ENCODE data around the gene STX16. TPM values are rescaled to one million over a fixed set of nuclear protein-coding genes. Genes with fewer than 3 reads are reported as not detected.

Gene STX16
- total RNA-seq, 1 experiment from 2014 or later: 44.5 TPM

- intact Hi-C loops (cut with micrococcal nuclease; ENCODE audit: unreplicated experiment): no loop called here
- TF ChIP-seq CTCF (conservative IDR thresholded peaks at IDR 0.05; ENCODE audit: low read depth, low read length): no peak
- no peak for TF ChIP-seq EZH2 (IDR thresholded peaks at IDR 0.05; ENCODE audit: borderline replicate concordance, low read depth, low read length, poor library complexity, severe bottlenecking)
- no TSS peak for BruUV-seq (replicated peaks)
- H3K4me3 ChIP-seq (ENCODE audit: low read depth, low read length, poor library complexity, severe bottlenecking): no peak overlapping the region
- peaks cover 12% of the 10 kb centered on the region for H3K4me1 ChIP-seq (ENCODE audit: insufficient read depth, low read length, poor library complexity, severe bottlenecking)
- H3K27me3 ChIP-seq (replicated peaks; ENCODE audit: insufficient read depth, low read depth, low read length, poor library complexity): no peaks in the 10 kb centered on the region
- ChIA-PET CTCF (no interaction called here), POLR2A (ENCODE audit: low non-redundant PET) (no interaction called here)
- H3K27ac ChIP-seq (ENCODE audit: low read depth, low read length, poor library complexity, severe bottlenecking): no peak overlapping the region
- no peaks in the 10 kb centered on the region for H3K36me3 ChIP-seq (ENCODE audit: insufficient read depth, low read length, poor library complexity, severe bottlenecking)
- no peaks in the 10 kb centered on the region for H3K9me3 ChIP-seq (ENCODE audit: low read depth, low read length, poor library complexity, severe bottlenecking)
- no peak for DNase-seq (ENCODE audit: low spot score)
Observed at GRCh38 chr20:58633161-58634053, 17.7 kb upstream of the STX16 start.

- H3K4me3 ChIP-seq (ENCODE audit: low read depth, low read length, poor library complexity, severe bottlenecking): no peak overlapping the region
- TF ChIP-seq EZH2 (IDR thresholded peaks at IDR 0.05; ENCODE audit: borderline replicate concordance, low read depth, low read length, poor library complexity, severe bottlenecking) (no peak), CTCF (conservative IDR thresholded peaks at IDR 0.05; ENCODE audit: low read depth, low read length) (no peak)
- peaks cover 12% of the 10 kb centered on the region for H3K4me1 ChIP-seq (ENCODE audit: insufficient read depth, low read length, poor library complexity, severe bottlenecking)
- ChIA-PET POLR2A (ENCODE audit: low non-redundant PET) (interaction anchor here (0.6 kb wide), 1 partner anchor 398 kb away, joined by 7 read pairs; no protein-coding TSS in a partner anchor), CTCF (no interaction called here)
- no peak overlapping the region for H3K27ac ChIP-seq (ENCODE audit: low read depth, low read length, poor library complexity, severe bottlenecking)
- DNase-seq (ENCODE audit: low spot score): no peak
- no peaks in the 10 kb centered on the region for H3K36me3 ChIP-seq (ENCODE audit: insufficient read depth, low read length, poor library complexity, severe bottlenecking)
- no peaks in the 10 kb centered on the region for H3K27me3 ChIP-seq (replicated peaks; ENCODE audit: insufficient read depth, low read depth, low read length, poor library complexity)
- no peaks in the 10 kb centered on the region for H3K9me3 ChIP-seq (ENCODE audit: low read depth, low read length, poor library complexity, severe bottlenecking)
- intact Hi-C loops (cut with micrococcal nuclease; ENCODE audit: unreplicated experiment): no loop called here
- BruUV-seq (replicated peaks): no TSS peak
Observed at GRCh38 chr20:58634059-58634458, 17.0 kb upstream of the STX16 start.

- no peak for TF ChIP-seq EZH2 (IDR thresholded peaks at IDR 0.05; ENCODE audit: borderline replicate concordance, low read depth, low read length, poor library complexity, severe bottlenecking)
- no peak for TF ChIP-seq CTCF (conservative IDR thresholded peaks at IDR 0.05; ENCODE audit: low read depth, low read length)
- ChIA-PET CTCF (no interaction called here), POLR2A (ENCODE audit: low non-redundant PET) (interaction anchor here (0.6 kb wide), 1 partner anchor 398 kb away, joined by 7 read pairs; no protein-coding TSS in a partner anchor)
- H3K27ac ChIP-seq (ENCODE audit: low read depth, low read length, poor library complexity, severe bottlenecking): no peak overlapping the region
- H3K27me3 ChIP-seq (replicated peaks; ENCODE audit: insufficient read depth, low read depth, low read length, poor library complexity): no peaks in the 10 kb centered on the region
- H3K9me3 ChIP-seq (ENCODE audit: low read depth, low read length, poor library complexity, severe bottlenecking): no peaks in the 10 kb centered on the region
- intact Hi-C loops (cut with micrococcal nuclease; ENCODE audit: unreplicated experiment): no loop called here
- no peaks in the 10 kb centered on the region for H3K36me3 ChIP-seq (ENCODE audit: insufficient read depth, low read length, poor library complexity, severe bottlenecking)
- peak; percentile 45 for DNase-seq (ENCODE audit: low spot score)
- no peak overlapping the region for H3K4me3 ChIP-seq (ENCODE audit: low read depth, low read length, poor library complexity, severe bottlenecking)
- BruUV-seq (replicated peaks): no TSS peak
- H3K4me1 ChIP-seq (ENCODE audit: insufficient read depth, low read length, poor library complexity, severe bottlenecking): peaks cover 12% of the 10 kb centered on the region
Observed at GRCh38 chr20:58634521-58635278, 16.4 kb upstream of the STX16 start.
